Trophoblast cell (in vitro differentiated cells and primary cell): ENCODE data around the gene BLZF1.

Experiments
- DNase-seq, 2 donors: peaks; one replicate each; pipeline ENCODE4 v3.0.0-alpha.2; 2016
- H2AFZ ChIP-seq: 2 replicates; pipeline ENCODE4 v1.6.1; 2013; ENCODE audit warnings: low read length, moderate library complexity, mild to moderate bottlenecking; ENCODE audit not compliant: insufficient read depth, poor library complexity
- H2AK5ac ChIP-seq: 2 replicates; pipeline ENCODE4 v1.6.1; 2013; ENCODE audit warnings: mild to moderate bottlenecking, low read length
- H2BK120ac ChIP-seq: 2 replicates; pipeline ENCODE4 v1.6.1; 2013; ENCODE audit warnings: low read length, mild to moderate bottlenecking, moderate library complexity; ENCODE audit not compliant: insufficient read depth, poor library complexity
- H2BK12ac ChIP-seq: 2 replicates; pipeline ENCODE4 v1.6.1; 2013; ENCODE audit warnings: mild to moderate bottlenecking, low read length, moderate library complexity
- H2BK5ac ChIP-seq: 2 replicates; pipeline ENCODE4 v1.6.1; 2013; ENCODE audit warnings: low read length, low read depth, moderate library complexity, mild to moderate bottlenecking; ENCODE audit not compliant: poor library complexity
- H3K14ac ChIP-seq: 2 replicates; pipeline ENCODE4 v1.6.1; 2013; ENCODE audit warnings: mild to moderate bottlenecking, low read length
- H3K18ac ChIP-seq: 2 replicates; pipeline ENCODE4 v1.6.1; 2013; ENCODE audit warnings: mild to moderate bottlenecking, low read length
- H3K23ac ChIP-seq: 2 replicates; pipeline ENCODE4 v1.6.1; 2013; ENCODE audit warnings: low read length
- H3K27ac ChIP-seq: 2 replicates; pipeline ENCODE4 v1.5.1; 2013; ENCODE audit warnings: low read depth, mild to moderate bottlenecking, inconsistent platforms, low read length, moderate library complexity
- H3K27me3 ChIP-seq: 2 replicates; pipeline ENCODE4 v1.6.1; 2013; ENCODE audit warnings: inconsistent platforms, mild to moderate bottlenecking, low read length, moderate library complexity; ENCODE audit not compliant: insufficient read depth
- H3K36me3 ChIP-seq, 2 experiments: 1 replicate in 1 of 2; 2 replicates in 1 of 2; pipeline ENCODE4 v1.6.1; 2013; ENCODE audit warnings: low read length in 2 of 2, mild to moderate bottlenecking in 2 of 2, moderate library complexity in 1 of 2; ENCODE audit not compliant: insufficient read depth in 2 of 2, control insufficient read depth in 1 of 2
- H3K4ac ChIP-seq: 2 replicates; pipeline ENCODE4 v1.6.1; 2013; ENCODE audit warnings: low read depth, mild to moderate bottlenecking, low read length, moderate library complexity
- H3K4me1 ChIP-seq, 2 experiments: 1 replicate in 1 of 2; 2 replicates in 1 of 2; pipeline ENCODE4 v1.6.1; 2013; ENCODE audit warnings: low read length in 2 of 2, mild to moderate bottlenecking in 2 of 2, moderate library complexity in 1 of 2; ENCODE audit not compliant: insufficient read depth in 2 of 2, control insufficient read depth in 1 of 2
- H3K4me2 ChIP-seq: 2 replicates; pipeline ENCODE4 v1.6.1; 2013; ENCODE audit warnings: inconsistent platforms, mild to moderate bottlenecking, low read length, moderate library complexity
- H3K4me3 ChIP-seq: 2 replicates; pipeline ENCODE4 v1.5.1; 2013; ENCODE audit warnings: mild to moderate bottlenecking, low read depth, low read length, inconsistent platforms
- H3K79me1 ChIP-seq: one replicate; pipeline ENCODE4 v1.6.1; 2013; ENCODE audit warnings: low read length
- H3K79me2 ChIP-seq: 2 replicates; pipeline ENCODE4 v1.6.1; 2013; ENCODE audit warnings: low read length, mild to moderate bottlenecking; ENCODE audit not compliant: control insufficient read depth, insufficient read depth, poor library complexity
- H3K9ac ChIP-seq: 2 replicates; pipeline ENCODE4 v1.6.1; 2013; ENCODE audit warnings: mild to moderate bottlenecking, low read length
- H3K9me3 ChIP-seq: 2 replicates; pipeline ENCODE4 v1.6.1; 2013; ENCODE audit warnings: low read depth, mild to moderate bottlenecking, control low read depth, inconsistent platforms, low read length; ENCODE audit not compliant: insufficient read depth
- H4K12ac ChIP-seq: 2 replicates; pipeline ENCODE4 v1.6.1; 2013; ENCODE audit warnings: low read depth, mild to moderate bottlenecking, low read length, moderate library complexity
- H4K8ac ChIP-seq: 2 replicates; pipeline ENCODE4 v1.6.1; 2013; ENCODE audit warnings: low read depth, mild to moderate bottlenecking, low read length, moderate library complexity
- H4K91ac ChIP-seq: one replicate; pipeline ENCODE4 v1.6.1; 2013; ENCODE audit warnings: low read depth, mild to moderate bottlenecking, low read length, moderate library complexity
- WGBS: extraction: QIAGEN DNeasy Blood & Tissue Kit; methylation state at CpG from one replicate; pipeline ENCODE4 v1.1.7; 2013; ENCODE audit warnings: missing lambda C conversion rate; ENCODE audit not compliant: insufficient read length, insufficient coverage; ENCODE audit errors: extremely low coverage; 5-methylcytosine and 5-hydroxymethylcytosine counted together

BLZF1 gene

DNA sequence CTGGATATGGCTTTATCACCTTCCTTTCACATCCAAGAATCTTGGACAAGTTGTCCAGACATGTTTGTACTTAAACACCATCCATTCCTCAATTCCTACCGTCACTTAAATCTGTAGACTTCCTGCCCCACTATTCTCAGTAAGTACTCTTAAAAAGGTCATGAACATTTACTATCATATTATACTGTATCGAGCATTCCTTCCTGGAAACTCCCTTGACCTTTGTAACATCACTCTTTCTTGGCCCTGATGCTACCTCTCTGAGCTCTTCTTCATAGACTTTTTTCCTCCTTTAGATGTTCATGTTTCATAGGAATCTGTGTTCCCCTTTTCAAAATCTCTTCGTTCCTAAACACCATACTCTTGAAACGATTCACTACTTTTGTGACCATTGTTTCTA, 15.5 kb downstream of the BLZF1 start:
- H3K9me3 ChIP-seq: no peaks in the 10 kb centered on the region
- H2AFZ ChIP-seq: no peak overlapping the region
- H3K79me1 ChIP-seq: no peaks in the 10 kb centered on the region
- no peak overlapping the region for H3K23ac ChIP-seq
- H4K12ac ChIP-seq: no peak overlapping the region
- no peak overlapping the region for H3K4me3 ChIP-seq
- no peak for DNase-seq
- H3K4me1 ChIP-seq: no peaks in the 10 kb centered on the region
- H3K14ac ChIP-seq: no peak overlapping the region
- no CpG with 5 or more reads among the region's 4 CpGs for whole genome bisulfite sequencing
- no peak overlapping the region for H3K9ac ChIP-seq
- no peak overlapping the region for H2AK5ac ChIP-seq
- H2BK12ac ChIP-seq: no peak overlapping the region
- no peaks in the 10 kb centered on the region for H3K27me3 ChIP-seq
- H3K79me2 ChIP-seq: no peaks in the 10 kb centered on the region
- H3K36me3 ChIP-seq: peaks cover 5 to 7% of the 10 kb centered on the region in 2 experiments
- H2BK120ac ChIP-seq: no peak overlapping the region
- no peak overlapping the region for H2BK5ac ChIP-seq
- no peak overlapping the region for H3K4ac ChIP-seq
- H3K18ac ChIP-seq: no peak overlapping the region
- H4K8ac ChIP-seq: no peak overlapping the region
- no peak overlapping the region for H3K27ac ChIP-seq
- no peak overlapping the region for H4K91ac ChIP-seq
- no peak overlapping the region for H3K4me2 ChIP-seq

DNA sequence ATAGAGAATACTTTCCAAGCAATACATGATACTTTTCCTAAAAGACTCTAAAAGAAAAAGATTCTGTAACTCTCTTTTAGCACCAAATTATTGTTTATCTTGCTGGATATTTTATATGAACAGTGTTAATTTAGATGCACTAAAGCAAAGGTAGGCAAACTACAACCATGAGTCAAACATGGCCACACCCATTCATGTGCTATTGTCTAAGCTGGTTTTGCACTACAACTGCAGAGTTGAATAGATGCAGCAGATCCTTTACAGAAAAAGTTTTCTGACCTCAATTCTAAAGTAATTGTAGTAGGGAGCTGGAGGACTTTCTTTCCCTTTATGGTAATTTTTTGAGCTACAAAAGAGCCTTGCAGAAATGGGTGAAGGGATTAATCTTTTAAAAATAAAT, 19.4 kb downstream of the BLZF1 start:
- no peak overlapping the region for H3K9ac ChIP-seq
- H2BK5ac ChIP-seq: no peak overlapping the region
- H4K12ac ChIP-seq: no peak overlapping the region
- no peak overlapping the region for H3K27ac ChIP-seq
- no peaks in the 10 kb centered on the region for H3K27me3 ChIP-seq
- H2BK12ac ChIP-seq: no peak overlapping the region
- H3K18ac ChIP-seq: no peak overlapping the region
- H3K79me1 ChIP-seq: no peaks in the 10 kb centered on the region
- peaks cover 2% of the 10 kb centered on the region for H3K9me3 ChIP-seq
- H4K91ac ChIP-seq: no peak overlapping the region
- peaks cover 9 to 11% of the 10 kb centered on the region in 2 experiments for H3K36me3 ChIP-seq
- no peak overlapping the region for H4K8ac ChIP-seq
- DNase-seq: no peak
- H3K79me2 ChIP-seq: no peaks in the 10 kb centered on the region
- no peak overlapping the region for H2BK120ac ChIP-seq
- H3K4me1 ChIP-seq: no peaks in the 10 kb centered on the region
- H3K4ac ChIP-seq: no peak overlapping the region
- no peak overlapping the region for H3K4me3 ChIP-seq
- no peak overlapping the region for H3K4me2 ChIP-seq
- no peak overlapping the region for H3K14ac ChIP-seq
- no peak overlapping the region for H2AFZ ChIP-seq
- no peak overlapping the region for H2AK5ac ChIP-seq
- no peak overlapping the region for H3K23ac ChIP-seq

DNA sequence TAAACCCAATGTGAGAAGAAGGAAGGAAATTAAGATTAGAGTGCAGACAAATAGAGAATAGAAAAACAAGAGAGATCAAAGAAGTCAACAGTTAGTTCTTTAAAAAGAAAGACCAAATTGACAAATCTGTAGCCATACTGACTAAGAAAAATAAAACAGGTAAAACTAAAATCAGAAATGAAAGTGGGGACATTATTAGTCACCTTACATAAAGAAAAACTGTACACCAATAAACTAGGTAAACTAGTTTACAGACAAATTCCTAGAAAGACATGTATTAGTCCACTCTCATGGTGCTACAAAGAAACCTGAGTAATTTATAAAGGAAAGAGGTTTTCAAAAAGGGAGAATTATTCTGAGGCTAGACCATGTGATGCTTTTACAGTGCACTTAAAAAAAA, 22.3 kb downstream of the BLZF1 start:
- Histone ChIP-seq H3K18ac (no peak overlapping the region), H3K27ac (no peak overlapping the region), H3K4me3 (no peak overlapping the region), H3K9ac (no peak overlapping the region), H2BK5ac (no peak overlapping the region), H2BK120ac (no peak overlapping the region), H2AK5ac (no peak overlapping the region), H3K79me1 (no peaks in the 10 kb centered on the region), H4K91ac (no peak overlapping the region), H2BK12ac (no peak overlapping the region), H3K9me3 (peaks cover 2% of the 10 kb centered on the region), H3K14ac (no peak overlapping the region), H2AFZ (no peak overlapping the region), H4K12ac (no peak overlapping the region), H3K4me1 (no peaks in the 10 kb centered on the region), H3K23ac (no peak overlapping the region), H3K4ac (no peak overlapping the region), H3K79me2 (no peaks in the 10 kb centered on the region), H3K36me3 (peaks cover 9% of the 10 kb centered on the region in 2 experiments), H4K8ac (no peak overlapping the region), H3K27me3 (no peaks in the 10 kb centered on the region), H3K4me2 (no peak overlapping the region)
- no peak for DNase-seq

DNA sequence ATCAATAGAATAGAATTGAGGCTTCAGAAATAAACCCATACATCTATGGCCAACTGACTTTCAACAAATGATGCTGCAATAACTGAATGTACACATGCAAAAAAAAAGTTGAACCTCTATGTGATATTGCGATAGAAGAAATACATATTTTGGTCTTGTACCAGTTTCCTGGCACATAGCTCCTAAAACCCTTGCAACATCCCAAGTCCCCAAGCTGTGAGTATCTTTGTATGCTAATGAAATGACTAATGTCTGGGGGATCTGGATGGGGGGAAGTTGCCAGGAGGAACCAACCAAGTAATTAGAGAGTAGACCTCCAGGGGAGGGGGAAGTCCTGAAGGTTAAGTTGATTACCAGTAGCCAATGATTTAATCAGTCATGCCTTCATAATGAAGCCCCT, 24.4 kb downstream of the BLZF1 start:
- H2BK12ac ChIP-seq: no peak overlapping the region
- H3K4me2 ChIP-seq: no peak overlapping the region
- no peak overlapping the region for H2BK5ac ChIP-seq
- H3K79me1 ChIP-seq: no peaks in the 10 kb centered on the region
- no peak overlapping the region for H3K14ac ChIP-seq
- H2BK120ac ChIP-seq: no peak overlapping the region
- no peak for DNase-seq
- no peaks in the 10 kb centered on the region for H3K79me2 ChIP-seq
- no peak overlapping the region for H4K91ac ChIP-seq
- H3K36me3 ChIP-seq: peaks cover 5 to 7% of the 10 kb centered on the region in 2 experiments
- H3K4ac ChIP-seq: no peak overlapping the region
- H2AFZ ChIP-seq: no peak overlapping the region
- H3K18ac ChIP-seq: no peak overlapping the region
- no peaks in the 10 kb centered on the region for H3K4me1 ChIP-seq
- H3K27me3 ChIP-seq: no peaks in the 10 kb centered on the region
- H3K9ac ChIP-seq: no peak overlapping the region
- no peak overlapping the region for H4K8ac ChIP-seq
- H3K27ac ChIP-seq: no peak overlapping the region
- H3K23ac ChIP-seq: no peak overlapping the region
- H4K12ac ChIP-seq: no peak overlapping the region
- no CpG with 5 or more reads among the region's 1 CpG for WGBS
- H2AK5ac ChIP-seq: no peak overlapping the region
- H3K9me3 ChIP-seq: peaks cover 2% of the 10 kb centered on the region
- H3K4me3 ChIP-seq: no peak overlapping the region

DNA sequence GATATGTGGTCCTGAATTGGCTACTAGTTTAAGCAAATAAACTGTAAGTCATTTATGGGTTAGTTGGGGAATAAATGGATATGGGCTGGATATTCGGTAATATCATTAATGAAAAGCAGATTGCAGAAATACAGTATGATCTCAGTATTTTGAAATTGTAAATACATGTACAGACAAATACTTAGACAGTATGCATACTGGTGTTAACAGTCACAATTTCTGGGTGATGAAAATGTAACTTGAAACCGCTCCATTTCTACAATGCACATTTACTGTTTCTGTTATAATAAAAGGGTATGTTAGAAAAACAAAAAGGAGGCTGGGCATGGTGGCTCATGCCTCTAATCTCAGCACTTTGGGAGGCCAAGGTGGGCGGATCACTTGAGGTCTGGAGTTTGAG, 28.0 kb downstream of the BLZF1 start:
- H3K27me3 ChIP-seq: no peaks in the 10 kb centered on the region
- peaks cover 2% of the 10 kb centered on the region for H3K9me3 ChIP-seq
- H2BK5ac ChIP-seq: no peak overlapping the region
- H3K4me2 ChIP-seq: no peak overlapping the region
- no peak overlapping the region for H3K23ac ChIP-seq
- no peak overlapping the region for H2BK120ac ChIP-seq
- no peak overlapping the region for H4K91ac ChIP-seq
- H3K14ac ChIP-seq: no peak overlapping the region
- no peak overlapping the region for H3K18ac ChIP-seq
- H4K8ac ChIP-seq: no peak overlapping the region
- no peaks in the 10 kb centered on the region for H3K79me2 ChIP-seq
- no peaks in the 10 kb centered on the region for H3K4me1 ChIP-seq
- H2AFZ ChIP-seq: no peak overlapping the region
- no peaks in the 10 kb centered on the region for H3K79me1 ChIP-seq
- H3K4ac ChIP-seq: no peak overlapping the region
- H4K12ac ChIP-seq: no peak overlapping the region
- no peak overlapping the region for H3K9ac ChIP-seq
- no peak overlapping the region for H2BK12ac ChIP-seq
- no peak overlapping the region for H2AK5ac ChIP-seq
- no peak overlapping the region for H3K4me3 ChIP-seq
- no CpG with 5 or more reads among the region's 3 CpGs for WGBS
- peaks cover 5% of the 10 kb centered on the region in 2 experiments for H3K36me3 ChIP-seq
- no peak for DNase-seq
- no peak overlapping the region for H3K27ac ChIP-seq
